H1 (cell line): ENCODE data around the gene DCTN3. TPM values are rescaled to one million over a fixed set of nuclear protein-coding genes. Genes with fewer than 3 reads are reported as not detected.

Source experiments
- SRF ChIP-seq: IDR thresholded peaks from 2 replicates; pipeline ENCODE4 v1.6.1; 2011; ENCODE audit warnings: mild to moderate bottlenecking, low read depth, low read length, moderate library complexity
- polyA plus RNA-seq, 7 experiments: library from polyadenylated mRNA; depleted of rRNA in 3 of 7; stranded (reverse) in 5 of 7; unstranded in 2 of 7; fragments of >200 nt in 5 of 7; fragments of 200-250 nt in 2 of 7; gene quantifications; 1 replicate in 5 of 7; 2 replicates in 1 of 7; 4 replicates in 1 of 7; pipeline versions ENCODE4 v1.2.1 to v1.2.3, GENCODE V29; 2011 to 2013; ENCODE audit warnings: missing spikeins in 2 of 7, mixed read lengths in 2 of 7
- total RNA-seq: library from RNA; stranded (reverse); fragmentation: NEBNext Ultra II Directional; extraction: Animal tissue kit (Norgen Biotek cat#: 25700); gene quantifications from 2 replicates; pipeline ENCODE4 v1.2.1, GENCODE V29; 2021

The DCTN3 gene
- total and polyA plus RNA-seq, 2 of the 8 experiments (the other 6 are each of a cell fraction or from before 2014, with no cell fraction given), result 25.6 to 39.2 TPM

DNA sequence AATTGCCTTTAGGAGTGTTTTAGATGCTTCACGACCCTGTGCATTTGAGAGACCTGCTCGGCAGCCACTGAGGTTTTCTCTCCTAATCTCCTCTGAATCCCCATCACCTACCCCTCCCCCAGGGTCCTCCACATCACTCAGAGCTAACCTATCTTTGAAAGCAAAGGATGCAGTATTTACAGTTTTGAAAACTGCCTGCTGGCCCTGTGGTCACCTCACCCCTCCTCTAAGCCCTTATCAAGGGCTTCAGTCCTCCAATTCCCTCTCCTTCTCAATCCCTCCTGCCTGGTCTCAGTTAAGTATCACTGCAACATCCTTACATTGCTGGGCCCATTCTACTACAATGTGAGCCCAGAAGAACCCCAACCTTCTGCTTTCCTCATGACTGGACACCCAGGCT lies 13.0 kb downstream of the DCTN3 start (continued):
- no peak for TF ChIP-seq SRF
